K562 (cell line): ENCODE data around the gene TFPI. TPM values are rescaled to one million over a fixed set of nuclear protein-coding genes. Genes with fewer than 3 reads are reported as not detected.

Experiments used
- ATAC-seq: fragments of 200-7000 bp; cut with Tn5 transposase; 3 replicates; pipeline ENCODE4 v1.9.1; 2020; ENCODE audit warnings: moderate library complexity
- BruUV-seq: library from RNA; stranded (reverse); fragments of 400-500 nt; replicated peaks from 2 replicates; lab custom pipeline; 2021; lab: Mats Ljungman, UMichigan
- CTCF ChIA-PET: fragments of 300-600 bp; formaldehyde crosslinking; extraction: SDS; loops from one replicate; lab custom pipeline; 2021; ENCODE audit warnings: low intra/inter-chr PET ratio; lab: Yijun Ruan, JAX
- POLR2A ChIA-PET: fragments of 300-600, 350-650 bp; sonication (Branson Sonifier 250); formaldehyde crosslinking; extraction: SDS; loops from one replicate; lab custom pipeline; 2021; ENCODE audit warnings: antibody characterized with exemption, inconsistent platforms; lab: Yijun Ruan, JAX
- DNase-seq, 4 experiments: peaks; one replicate each; pipeline versions ENCODE4 v3.0.0 to v3.0.0-alpha.2; 2011 to 2018; ENCODE audit warnings: low spot score in 3 of 4, mixed read lengths in 3 of 4; ENCODE audit errors: extremely low read depth in 1 of 4
- FAIRE-seq: peaks from 2 replicates; lab custom pipeline; 2011; peaks lifted over from hg19 to GRCh38; lab: Jason Lieb, UNC
- H2AFZ ChIP-seq: 2 replicates; pipeline ENCODE4 v1.6.0; 2011; ENCODE audit warnings: low read depth, low read length, control low read depth, inconsistent platforms
- H3K27ac ChIP-seq: fragments of 200-600 bp; 3 replicates; pipeline ENCODE4 v1.8.0; 2011; ENCODE audit warnings: low read depth, mild to moderate bottlenecking, control low read depth, inconsistent platforms, low read length, moderate library complexity, mixed read lengths; ENCODE audit errors: extremely low read depth
- H3K27me3 ChIP-seq, 2 experiments: fragments of 300-600 bp in 1 of 2; 2 replicates in 1 of 2; 3 replicates in 1 of 2; pipeline versions ENCODE4 v1.6.0 to v1.8.0; 2011; ENCODE audit warnings: inconsistent platforms in 2 of 2, low read length in 2 of 2, mild to moderate bottlenecking in 1 of 2, mixed read lengths in 1 of 2, moderate library complexity in 1 of 2; ENCODE audit not compliant: control insufficient read depth in 2 of 2, insufficient read depth in 2 of 2
- H3K36me3 ChIP-seq: fragments of 300-600 bp; 3 replicates; pipeline ENCODE4 v1.8.0; 2011; ENCODE audit warnings: mild to moderate bottlenecking, low read length, inconsistent platforms; ENCODE audit not compliant: control insufficient read depth, insufficient read depth
- H3K4me1 ChIP-seq, 2 experiments: fragments of 200-600 bp in 1 of 2; replicated peaks in 1 of 2; 2 replicates in 1 of 2; 3 replicates in 1 of 2; pipeline versions ENCODE4 v1.5.1 to v1.8.0; 2011; ENCODE audit warnings: inconsistent platforms in 2 of 2, low read length in 2 of 2, mild to moderate bottlenecking in 1 of 2, mixed read lengths in 1 of 2, moderate library complexity in 1 of 2; ENCODE audit not compliant: control insufficient read depth in 2 of 2, insufficient read depth in 2 of 2
- H3K4me2 ChIP-seq: 2 replicates; pipeline ENCODE4 v1.6.1; 2011; ENCODE audit warnings: low read length, control low read depth, inconsistent platforms, mixed read lengths; ENCODE audit not compliant: insufficient read depth
- H3K4me3 ChIP-seq: fragments of 200-600 bp; sonication (generic), shearing (Covaris generic); 2 replicates; pipeline ENCODE4 v1.5.1; 2016; ENCODE audit warnings: control low read depth, inconsistent platforms
- H3K79me2 ChIP-seq: fragments of 200-600 bp; 3 replicates; pipeline ENCODE4 v1.8.0; 2011; ENCODE audit warnings: low read length, inconsistent platforms; ENCODE audit not compliant: control insufficient read depth, insufficient read depth
- H3K9ac ChIP-seq, 2 experiments: 2 replicates each; pipeline versions ENCODE4 v1.6.0 to v1.6.1; 2011; ENCODE audit warnings: low read depth in 2 of 2, low read length in 2 of 2, control low read depth in 1 of 2, inconsistent platforms in 1 of 2, mild to moderate bottlenecking in 1 of 2, mixed read lengths in 1 of 2; ENCODE audit not compliant: insufficient read depth in 1 of 2
- H3K9me1 ChIP-seq: one replicate; pipeline ENCODE4 v1.6.0; 2011; ENCODE audit warnings: inconsistent platforms, mild to moderate bottlenecking, low read length, moderate library complexity; ENCODE audit not compliant: control insufficient read depth, insufficient read depth
- H3K9me3 ChIP-seq: replicated peaks from 2 replicates; pipeline ENCODE4 v1.5.1; 2011; ENCODE audit warnings: low read depth, low read length, inconsistent platforms; ENCODE audit not compliant: control insufficient read depth, insufficient read depth
- H4K20me1 ChIP-seq: replicated peaks from 2 replicates; pipeline ENCODE4 v1.6.1; 2011; ENCODE audit warnings: low read length, inconsistent platforms, mixed read lengths; ENCODE audit not compliant: control insufficient read depth, insufficient read depth
- CTCF ChIP-seq, 3 experiments: IDR thresholded peaks in 2 of 3; conservative IDR thresholded peaks in 1 of 3; 2 replicates each; pipeline ENCODE4 v1.5.1; 2011 to 2012; ENCODE audit warnings: low read length in 3 of 3, mild to moderate bottlenecking in 3 of 3, control low read depth in 2 of 3, improper control_type of control experiment in 1 of 3, inconsistent platforms in 1 of 3, low read depth in 1 of 3, mixed read lengths in 1 of 3, moderate library complexity in 1 of 3; ENCODE audit not compliant: insufficient read depth in 2 of 3
- E2F8 ChIP-seq: fragments of 450-650 bp; IDR thresholded peaks from 2 replicates; pipeline ENCODE4 v1.7.1; 2018; ENCODE audit warnings: mild to moderate bottlenecking, low read depth; ENCODE audit not compliant: partially characterized antibody
- HIVEP1 ChIP-seq: fragments of 250-450 bp; sonication (Bioruptor Pico); IDR thresholded peaks from 2 replicates; pipeline ENCODE4 v1.4.0; 2020; ENCODE audit warnings: mild to moderate bottlenecking
- MEIS2 ChIP-seq: fragments of 450-650 bp; IDR thresholded peaks from 2 replicates; pipeline ENCODE4 v1.6.1; 2014; ENCODE audit warnings: mild to moderate bottlenecking; ENCODE audit not compliant: partially characterized antibody
- NR4A1 ChIP-seq, 2 experiments: fragments of 250-450 bp in 1 of 2; fragments of 450-650 bp in 1 of 2; sonication (Bioruptor Pico) in 1 of 2; IDR thresholded peaks; 2 replicates each; pipeline versions ENCODE4 v1.4.0 to v1.6.1; 2016 to 2020; ENCODE audit warnings: mild to moderate bottlenecking in 2 of 2, missing compliant biosample characterization in 1 of 2, missing genetic modification characterization in 1 of 2, moderate library complexity in 1 of 2
- RBFOX2 ChIP-seq: fragments of 200-400 bp; formaldehyde crosslinking; IDR thresholded peaks from 2 replicates; pipeline ENCODE4 v1.6.1; 2017; ENCODE audit warnings: low read depth, mild to moderate bottlenecking, low read length, moderate library complexity
- ZNF384 ChIP-seq: IDR thresholded peaks from 2 replicates; pipeline ENCODE4 v1.6.1; 2012; ENCODE audit warnings: low read depth, low read length, improper control_type of control experiment
- WGBS: fragments of 100-300 bp; shearing (Covaris generic); methylation state at CpG from one replicate; pipeline ENCODE4 v1.1.6; 2016; ENCODE audit warnings: low coverage, mixed read lengths; ENCODE audit not compliant: insufficient coverage; ENCODE audit errors: missing lambda C conversion rate; 5-methylcytosine and 5-hydroxymethylcytosine counted together
- in situ Hi-C: fragments of 300-500 bp; cut with MboI; formaldehyde crosslinking; loops from 4 replicates; pipeline ENCODE4 v1.15.0; 2018; ENCODE audit warnings: inconsistent platforms, mixed read lengths
- intact Hi-C: fragments of 100-400 bp; cut with micrococcal nuclease; formaldehyde crosslinking; loops from 2 replicates; pipeline ENCODE4 v1.14.2; 2022
- polyA plus RNA-seq, 8 experiments: library from polyadenylated mRNA; depleted of rRNA in 4 of 8; stranded (reverse) in 5 of 8; unstranded in 3 of 8; fragments of >200 nt; fragmentation: Nextera tagmentation in 2 of 8; fragmentation: Illumina TruSeq in 1 of 8; extraction: Ambion mirVana in 2 of 8; extraction: Trizol in 1 of 8; gene quantifications; 2 replicates each; pipeline versions ENCODE4 v1.2.1 to v1.2.3, GENCODE V29; 2011 to 2014; ENCODE audit warnings: inconsistent platforms in 1 of 8, missing spikeins in 1 of 8
- total RNA-seq, 7 experiments: library from RNA; depleted of rRNA in 6 of 7; stranded (reverse); fragments of >200 nt in 6 of 7; fragmentation: Illumina TruSeq in 2 of 7; extraction: Trizol in 2 of 7; gene quantifications; 2 replicates each; pipeline versions ENCODE4 v1.2.1 to v1.2.3, GENCODE V29; 2011 to 2021; ENCODE audit warnings: low replicate concordance in 1 of 7

The TFPI gene
- total and polyA plus RNA-seq, 9 of the 15 experiments (the other 6 are each of a cell fraction or from before 2014, with no cell fraction given) = 53.5 to 219 (median 100) TPM

DNA sequence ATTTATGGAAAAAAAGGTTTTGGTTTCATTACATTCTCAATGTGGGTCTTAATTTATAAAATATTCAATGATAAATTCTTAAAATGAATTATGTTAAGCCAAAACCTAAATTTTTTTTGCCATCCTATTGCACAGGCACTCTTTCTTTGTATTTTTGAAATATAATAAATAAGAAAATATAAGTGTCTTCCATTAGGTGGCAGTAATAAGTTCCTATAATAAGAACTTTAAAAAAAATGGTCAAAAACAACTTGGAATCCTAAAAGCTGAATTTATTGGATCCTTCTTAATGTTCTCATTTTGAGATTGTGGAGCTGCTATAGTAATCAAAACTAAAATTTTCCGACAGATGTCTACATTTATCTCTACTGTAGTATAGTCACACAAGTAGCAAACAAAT lies 111.9 kb downstream of the TFPI start:
- Histone ChIP-seq H2AFZ (no peak overlapping the region), H3K4me1 (no peaks in the 10 kb centered on the region), H3K4me2 (no peak overlapping the region), H3K27me3 (no peaks in the 10 kb centered on the region), H3K79me2 (no peaks in the 10 kb centered on the region), H3K36me3 (no peaks in the 10 kb centered on the region), H4K20me1 (no peaks in the 10 kb centered on the region), H3K9me1 (no peaks in the 10 kb centered on the region), H3K9me3 (no peaks in the 10 kb centered on the region), H3K9ac (no peak overlapping the region), H3K4me3 (no peak overlapping the region), H3K27ac (no peak overlapping the region)
- DNase-seq (no peak), FAIRE-seq (no peak), ATAC-seq (no peak)
- ChIA-PET POLR2A (interaction anchor here (0.6 kb wide), 1 partner anchor 500 kb away, joined by 4 read pairs; no protein-coding TSS in a partner anchor), CTCF (no interaction called here)
- TF ChIP-seq E2F8 (no peak), ZNF384 (peak; percentile 32; the same call in 1 of the 2 replicates), HIVEP1 (CRISPR knock-in tag) (no peak), NR4A1 (CRISPR knock-in tag; IDR thresholded peaks at IDR 0.05) (no peak), NR4A1 (tag; IDR thresholded peaks at IDR 0.05) (no peak), CTCF (IDR thresholded peaks at IDR 0.05 in 2 of 3, conservative IDR thresholded peaks at IDR 0.05 in 1 of 3; ENCODE audit: insufficient read depth in 2 of 3, low read depth in 1 of 3, low read length in 3 of 3) (peak in 1 of 3 experiments; percentile 24; a peak in 2 of 6 replicates), MEIS2 (no peak), RBFOX2 (no peak)
- BruUV-seq = no TSS peak
- in situ Hi-C loops = loop anchor here (25.0 kb wide), 1 partner anchor 555 kb away; no protein-coding TSS in a partner anchor
- 0% methylated on average over 1 of the region's 1 CpG for WGBS
- intact Hi-C loops = no loop called here
